Measurements from ENCODE around the gene ADCY4. TPM values are rescaled to one million over a fixed set of nuclear protein-coding genes. Genes with fewer than 3 reads are reported as not detected.
A peak's percentile ranks its signal among the peaks of the same experiment; 100 is the strongest.

The ADCY4 gene
- total and polyA plus RNA-seq, 10 of the 15 experiments (the other 5 are each of a cell fraction or from before 2014, with no cell fraction given): 0.05 to 0.87 (median 0.21) TPM; not detected in 1

DNA sequence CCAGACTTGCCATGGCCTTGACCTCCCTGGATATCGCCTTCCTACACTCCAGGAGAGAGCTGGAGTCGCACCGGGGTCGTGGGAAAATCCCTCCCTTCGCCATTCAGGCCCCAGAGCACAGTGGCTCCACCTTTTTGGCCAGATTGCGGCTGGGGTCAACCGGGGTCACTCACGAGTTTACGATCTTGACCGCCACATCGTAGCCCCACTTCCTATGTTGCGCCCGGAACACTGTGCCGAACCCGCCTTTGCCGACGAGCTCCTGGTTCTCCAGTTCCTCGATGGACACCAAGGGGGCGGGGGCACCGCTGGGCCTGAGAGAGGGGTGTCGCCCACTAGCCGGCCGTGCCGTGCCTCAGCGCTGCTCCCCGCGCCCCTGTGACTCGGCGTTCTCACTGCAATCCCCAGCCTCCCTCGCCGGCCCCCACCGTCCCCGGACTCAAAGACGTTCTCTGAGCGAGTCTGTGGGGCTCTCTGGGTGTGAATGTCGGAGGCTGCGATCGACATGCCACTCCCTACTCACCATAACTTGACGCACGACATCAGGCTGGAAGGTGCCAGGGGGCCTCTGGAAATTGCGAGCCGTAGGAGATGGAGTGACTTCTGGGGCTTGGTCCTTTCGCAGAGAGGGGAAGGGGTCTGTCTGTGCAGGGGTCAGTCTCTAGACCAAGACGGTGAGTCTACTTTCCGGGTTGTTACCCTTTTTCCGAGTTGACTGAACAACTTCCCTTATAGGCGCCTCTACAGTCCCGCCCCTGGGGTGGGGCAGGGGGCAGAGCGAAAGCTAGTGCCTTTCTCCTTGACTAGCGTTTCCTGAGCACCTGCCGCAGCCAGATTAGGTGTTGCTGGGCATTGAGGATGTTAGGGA lies 4.6 kb upstream of the ADCY4 start, which contains the start of gene RIPK3 (continued):
- TF ChIP-seq IRF5 (IDR thresholded peaks at IDR 0.05; ENCODE audit: borderline replicate concordance): no peak
- no peak; the same call in 1 of the 2 replicates for TF ChIP-seq ZBTB40 (IDR thresholded peaks at IDR 0.05; ENCODE audit: borderline replicate concordance)
- TF ChIP-seq MEF2A (IDR thresholded peaks at IDR 0.05; ENCODE audit: insufficient read depth, low read depth, low read length): no peak
- no peak for TF ChIP-seq TCF3 (IDR thresholded peaks at IDR 0.05; ENCODE audit: borderline replicate concordance, insufficient read depth, low read depth, low read length)
- TF ChIP-seq, protein P1, sequence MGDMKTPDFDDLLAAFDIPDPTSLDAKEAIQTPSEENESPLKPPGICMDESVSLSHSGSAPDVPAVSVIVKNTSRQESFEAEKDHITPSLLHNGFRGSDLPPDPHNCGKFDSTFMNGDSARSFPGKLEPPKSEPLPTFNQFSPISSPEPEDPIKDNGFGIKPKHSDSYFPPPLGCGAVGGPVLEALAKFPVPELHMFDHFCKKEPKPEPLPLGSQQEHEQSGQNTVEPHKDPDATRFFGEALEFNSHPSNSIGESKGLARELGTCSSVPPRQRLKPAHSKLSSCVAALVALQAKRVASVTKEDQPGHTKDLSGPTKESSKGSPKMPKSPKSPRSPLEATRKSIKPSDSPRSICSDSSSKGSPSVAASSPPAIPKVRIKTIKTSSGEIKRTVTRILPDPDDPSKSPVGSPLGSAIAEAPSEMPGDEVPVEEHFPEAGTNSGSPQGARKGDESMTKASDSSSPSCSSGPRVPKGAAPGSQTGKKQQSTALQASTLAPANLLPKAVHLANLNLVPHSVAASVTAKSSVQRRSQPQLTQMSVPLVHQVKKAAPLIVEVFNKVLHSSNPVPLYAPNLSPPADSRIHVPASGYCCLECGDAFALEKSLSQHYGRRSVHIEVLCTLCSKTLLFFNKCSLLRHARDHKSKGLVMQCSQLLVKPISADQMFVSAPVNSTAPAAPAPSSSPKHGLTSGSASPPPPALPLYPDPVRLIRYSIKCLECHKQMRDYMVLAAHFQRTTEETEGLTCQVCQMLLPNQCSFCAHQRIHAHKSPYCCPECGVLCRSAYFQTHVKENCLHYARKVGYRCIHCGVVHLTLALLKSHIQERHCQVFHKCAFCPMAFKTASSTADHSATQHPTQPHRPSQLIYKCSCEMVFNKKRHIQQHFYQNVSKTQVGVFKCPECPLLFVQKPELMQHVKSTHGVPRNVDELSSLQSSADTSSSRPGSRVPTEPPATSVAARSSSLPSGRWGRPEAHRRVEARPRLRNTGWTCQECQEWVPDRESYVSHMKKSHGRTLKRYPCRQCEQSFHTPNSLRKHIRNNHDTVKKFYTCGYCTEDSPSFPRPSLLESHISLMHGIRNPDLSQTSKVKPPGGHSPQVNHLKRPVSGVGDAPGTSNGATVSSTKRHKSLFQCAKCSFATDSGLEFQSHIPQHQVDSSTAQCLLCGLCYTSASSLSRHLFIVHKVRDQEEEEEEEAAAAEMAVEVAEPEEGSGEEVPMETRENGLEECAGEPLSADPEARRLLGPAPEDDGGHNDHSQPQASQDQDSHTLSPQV (IDR thresholded peaks at IDR 0.05): no peak
- TF ChIP-seq NR2C1 (IDR thresholded peaks at IDR 0.05): no peak; the same call in 1 of the 2 replicates
- TF ChIP-seq MTA2 (IDR thresholded peaks at IDR 0.05; ENCODE audit: low read depth): no peak
- no peak for TF ChIP-seq TARDBP (IDR thresholded peaks at IDR 0.05; ENCODE audit: borderline replicate concordance)
- TF ChIP-seq, protein P2, sequence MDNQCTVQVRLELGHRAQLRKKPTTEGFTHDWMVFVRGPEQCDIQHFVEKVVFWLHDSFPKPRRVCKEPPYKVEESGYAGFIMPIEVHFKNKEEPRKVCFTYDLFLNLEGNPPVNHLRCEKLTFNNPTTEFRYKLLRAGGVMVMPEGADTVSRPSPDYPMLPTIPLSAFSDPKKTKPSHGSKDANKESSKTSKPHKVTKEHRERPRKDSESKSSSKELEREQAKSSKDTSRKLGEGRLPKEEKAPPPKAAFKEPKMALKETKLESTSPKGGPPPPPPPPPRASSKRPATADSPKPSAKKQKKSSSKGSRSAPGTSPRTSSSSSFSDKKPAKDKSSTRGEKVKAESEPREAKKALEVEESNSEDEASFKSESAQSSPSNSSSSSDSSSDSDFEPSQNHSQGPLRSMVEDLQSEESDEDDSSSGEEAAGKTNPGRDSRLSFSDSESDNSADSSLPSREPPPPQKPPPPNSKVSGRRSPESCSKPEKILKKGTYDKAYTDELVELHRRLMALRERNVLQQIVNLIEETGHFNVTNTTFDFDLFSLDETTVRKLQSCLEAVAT (IDR thresholded peaks at IDR 0.05): peak; percentile 79; the same call in 1 of the 2 replicates
- TF ChIP-seq IKZF2 (IDR thresholded peaks at IDR 0.05): no peak; a peak in 1 of 4 replicates
- TF ChIP-seq, protein P3, sequence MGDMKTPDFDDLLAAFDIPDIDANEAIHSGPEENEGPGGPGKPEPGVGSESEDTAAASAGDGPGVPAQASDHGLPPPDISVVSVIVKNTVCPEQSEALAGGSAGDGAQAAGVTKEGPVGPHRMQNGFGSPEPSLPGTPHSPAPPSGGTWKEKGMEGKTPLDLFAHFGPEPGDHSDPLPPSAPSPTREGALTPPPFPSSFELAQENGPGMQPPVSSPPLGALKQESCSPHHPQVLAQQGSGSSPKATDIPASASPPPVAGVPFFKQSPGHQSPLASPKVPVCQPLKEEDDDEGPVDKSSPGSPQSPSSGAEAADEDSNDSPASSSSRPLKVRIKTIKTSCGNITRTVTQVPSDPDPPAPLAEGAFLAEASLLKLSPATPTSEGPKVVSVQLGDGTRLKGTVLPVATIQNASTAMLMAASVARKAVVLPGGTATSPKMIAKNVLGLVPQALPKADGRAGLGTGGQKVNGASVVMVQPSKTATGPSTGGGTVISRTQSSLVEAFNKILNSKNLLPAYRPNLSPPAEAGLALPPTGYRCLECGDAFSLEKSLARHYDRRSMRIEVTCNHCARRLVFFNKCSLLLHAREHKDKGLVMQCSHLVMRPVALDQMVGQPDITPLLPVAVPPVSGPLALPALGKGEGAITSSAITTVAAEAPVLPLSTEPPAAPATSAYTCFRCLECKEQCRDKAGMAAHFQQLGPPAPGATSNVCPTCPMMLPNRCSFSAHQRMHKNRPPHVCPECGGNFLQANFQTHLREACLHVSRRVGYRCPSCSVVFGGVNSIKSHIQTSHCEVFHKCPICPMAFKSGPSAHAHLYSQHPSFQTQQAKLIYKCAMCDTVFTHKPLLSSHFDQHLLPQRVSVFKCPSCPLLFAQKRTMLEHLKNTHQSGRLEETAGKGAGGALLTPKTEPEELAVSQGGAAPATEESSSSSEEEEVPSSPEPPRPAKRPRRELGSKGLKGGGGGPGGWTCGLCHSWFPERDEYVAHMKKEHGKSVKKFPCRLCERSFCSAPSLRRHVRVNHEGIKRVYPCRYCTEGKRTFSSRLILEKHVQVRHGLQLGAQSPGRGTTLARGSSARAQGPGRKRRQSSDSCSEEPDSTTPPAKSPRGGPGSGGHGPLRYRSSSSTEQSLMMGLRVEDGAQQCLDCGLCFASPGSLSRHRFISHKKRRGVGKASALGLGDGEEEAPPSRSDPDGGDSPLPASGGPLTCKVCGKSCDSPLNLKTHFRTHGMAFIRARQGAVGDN (IDR thresholded peaks at IDR 0.05): peak; percentile 29; the same call in 1 of the 2 replicates
- no peak for TF ChIP-seq TAF1 (IDR thresholded peaks at IDR 0.05; ENCODE audit: borderline replicate concordance, low read depth, low read length)
